HFFc6 (cell line): ENCODE data around the gene C2CD3. TPM values are rescaled to one million over a fixed set of nuclear protein-coding genes. Genes with fewer than 3 reads are reported as not detected.

Experiments used
- DNase-seq: peaks from one replicate; pipeline ENCODE4 v3.0.0-alpha.2; 2018
- H3K27ac Mint-ChIP-seq: 2 replicates; pipeline ENCODE4 v1.8.0; 2020; ENCODE audit warnings: mild to moderate bottlenecking, mixed read lengths
- H3K27me3 Mint-ChIP-seq: 2 replicates; pipeline ENCODE4 v1.8.0; 2021; ENCODE audit warnings: mild to moderate bottlenecking, moderate library complexity, mixed read lengths; ENCODE audit not compliant: insufficient read depth
- H3K36me3 Mint-ChIP-seq: 2 replicates; pipeline ENCODE4 v1.8.0; 2021; ENCODE audit warnings: low read depth, mixed read lengths
- H3K4me1 Mint-ChIP-seq: 2 replicates; pipeline ENCODE4 v1.8.0; 2020; ENCODE audit warnings: low read depth, mixed read lengths
- H3K4me3 Mint-ChIP-seq: 2 replicates; pipeline ENCODE4 v1.8.0; 2020; ENCODE audit warnings: mild to moderate bottlenecking, moderate library complexity, mixed read lengths
- H3K9me3 Mint-ChIP-seq: 2 replicates; pipeline ENCODE4 v1.8.0; 2020; ENCODE audit warnings: mild to moderate bottlenecking, mixed read lengths
- CTCF ChIP-seq: fragments of 200-600 bp; sonication (generic); IDR thresholded peaks from 2 replicates; pipeline ENCODE4 v1.5.0; 2021; ENCODE audit warnings: antibody characterized with exemption, mild to moderate bottlenecking
- total RNA-seq, 6 experiments: library from RNA; stranded (reverse); fragmentation: NEBNext Ultra II Directional; extraction: Animal tissue kit (Norgen Biotek cat#: 25700); gene quantifications; 2 replicates in 1 of 6; 3 replicates in 5 of 6; pipeline ENCODE4 v1.2.3, GENCODE V29; 2021

The C2CD3 gene
- total RNA-seq, 6 experiments from 2014 or later: 14.6 to 23.0 (median 17.2) TPM

DNA sequence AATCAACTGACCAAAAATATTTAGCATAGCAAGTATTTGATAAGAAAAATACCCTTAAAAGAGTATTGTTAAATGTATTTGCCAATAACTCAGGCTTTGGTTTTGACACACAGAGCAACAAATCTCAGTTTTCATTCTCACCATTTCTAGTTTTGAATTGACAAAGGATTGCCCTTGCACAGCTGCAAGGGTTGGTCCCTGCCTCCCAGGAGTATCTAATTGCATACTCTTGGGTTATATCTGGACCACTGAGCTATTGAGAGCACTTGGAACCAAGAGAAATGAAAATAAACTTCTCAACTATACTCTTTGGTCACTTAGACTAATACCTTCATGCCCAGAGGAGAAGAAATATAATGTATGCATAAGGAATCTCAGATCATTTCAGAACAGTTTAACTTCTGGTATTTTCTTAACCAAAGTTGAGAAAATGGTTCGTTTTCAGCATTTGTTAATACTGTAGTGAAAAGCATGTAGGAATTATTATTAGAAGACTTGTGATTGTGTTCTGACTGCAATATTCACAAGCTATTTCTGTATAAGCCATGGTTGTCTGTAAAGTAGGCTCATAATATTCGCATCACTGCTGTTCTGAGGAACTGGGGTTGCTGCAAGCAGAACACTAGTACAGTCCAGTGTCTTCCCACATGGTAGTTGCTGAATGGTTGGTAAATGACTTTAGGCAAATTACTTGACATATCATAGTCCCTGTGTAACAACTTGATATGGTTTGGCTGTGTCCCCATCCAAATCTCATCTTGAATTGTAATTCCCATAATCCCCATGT is 7.9 kb downstream of the C2CD3 start:
- Mint-ChIP-seq H3K27ac (no peak overlapping the region), H3K27me3 (no peaks in the 10 kb centered on the region), H3K4me3 (no peak overlapping the region), H3K36me3 (peaks cover 27% of the 10 kb centered on the region), H3K9me3 (no peaks in the 10 kb centered on the region), H3K4me1 (peaks cover 12% of the 10 kb centered on the region)
- TF ChIP-seq CTCF: no peak
- DNase-seq: no peak

DNA sequence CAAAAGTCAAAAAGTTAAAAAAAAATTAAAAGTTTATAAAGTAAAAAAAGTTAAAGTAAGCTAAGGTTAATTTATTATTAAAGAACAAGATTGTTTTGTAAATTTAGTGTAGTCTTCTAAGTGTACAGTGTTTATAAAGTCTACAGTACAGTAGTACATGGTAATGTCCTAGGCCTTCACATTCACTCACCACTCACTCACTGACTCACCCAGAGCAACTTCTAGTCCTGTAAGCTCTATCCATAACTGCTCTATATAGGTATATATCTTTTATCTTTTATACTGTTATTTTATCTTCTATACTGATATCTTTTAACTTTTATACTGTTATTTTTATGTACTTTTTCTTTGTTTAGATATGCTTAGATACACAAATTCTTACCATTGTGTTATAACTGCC is 11.2 kb downstream of the C2CD3 start:
- H3K27ac Mint-ChIP-seq: no peak overlapping the region
- H3K27me3 Mint-ChIP-seq: no peaks in the 10 kb centered on the region
- peaks cover 34% of the 10 kb centered on the region for H3K4me1 Mint-ChIP-seq
- no peak overlapping the region for H3K4me3 Mint-ChIP-seq
- DNase-seq: no peak
- peaks cover 37% of the 10 kb centered on the region for H3K36me3 Mint-ChIP-seq
- H3K9me3 Mint-ChIP-seq: no peaks in the 10 kb centered on the region
- TF ChIP-seq CTCF: no peak

- H3K4me3 Mint-ChIP-seq: no peak overlapping the region
- peaks cover 37% of the 10 kb centered on the region for H3K36me3 Mint-ChIP-seq
- no peaks in the 10 kb centered on the region; the same call in 1 of the 2 replicates for H3K9me3 Mint-ChIP-seq
- no peaks in the 10 kb centered on the region for H3K27me3 Mint-ChIP-seq
- peaks cover 53% of the 10 kb centered on the region for H3K4me1 Mint-ChIP-seq
- H3K27ac Mint-ChIP-seq: no peak overlapping the region
- no peak for TF ChIP-seq CTCF
- no peak for DNase-seq
Observed at GRCh38 chr11:74157169-74157568, 13.6 kb downstream of the C2CD3 start.

DNA sequence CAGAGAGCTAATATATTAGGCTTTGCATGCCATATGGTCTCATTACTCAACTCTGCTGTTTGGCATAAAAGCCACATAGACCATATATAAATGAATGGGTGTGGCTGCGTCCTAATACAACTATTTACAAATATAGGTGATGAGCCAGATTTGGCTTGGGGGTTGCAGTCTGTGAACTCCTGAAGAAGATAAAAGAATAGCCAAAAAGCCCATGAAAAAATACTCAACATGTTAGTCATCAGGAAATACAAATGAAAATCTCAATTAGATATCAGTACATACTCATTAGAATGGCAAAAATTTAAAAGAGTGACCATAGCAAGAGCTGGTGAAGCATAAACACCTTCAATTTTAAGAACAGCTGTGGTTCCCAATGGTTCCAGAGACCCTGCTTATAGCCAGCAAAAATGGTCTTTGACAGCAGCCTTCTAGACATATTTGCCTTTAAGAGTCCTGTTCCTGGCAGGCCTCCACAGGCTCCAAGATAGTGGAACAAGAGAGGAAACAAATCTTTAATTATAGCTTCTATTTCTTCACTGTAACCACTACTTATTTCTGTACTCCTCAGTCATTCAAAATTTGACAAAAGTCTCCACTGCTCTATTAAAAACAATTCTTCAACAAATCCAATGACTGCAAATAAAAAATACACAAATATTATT is 16.1 kb downstream of the C2CD3 start:
- DNase-seq: peak; percentile 13
- H3K27ac Mint-ChIP-seq: peak overlapping the region; percentile 58
- TF ChIP-seq CTCF: no peak
- no peak overlapping the region for H3K4me3 Mint-ChIP-seq
- peaks cover 25% of the 10 kb centered on the region for H3K36me3 Mint-ChIP-seq
- H3K9me3 Mint-ChIP-seq: no peaks in the 10 kb centered on the region; the same call in 1 of the 2 replicates
- peaks cover 44% of the 10 kb centered on the region for H3K4me1 Mint-ChIP-seq
- H3K27me3 Mint-ChIP-seq: no peaks in the 10 kb centered on the region

DNA sequence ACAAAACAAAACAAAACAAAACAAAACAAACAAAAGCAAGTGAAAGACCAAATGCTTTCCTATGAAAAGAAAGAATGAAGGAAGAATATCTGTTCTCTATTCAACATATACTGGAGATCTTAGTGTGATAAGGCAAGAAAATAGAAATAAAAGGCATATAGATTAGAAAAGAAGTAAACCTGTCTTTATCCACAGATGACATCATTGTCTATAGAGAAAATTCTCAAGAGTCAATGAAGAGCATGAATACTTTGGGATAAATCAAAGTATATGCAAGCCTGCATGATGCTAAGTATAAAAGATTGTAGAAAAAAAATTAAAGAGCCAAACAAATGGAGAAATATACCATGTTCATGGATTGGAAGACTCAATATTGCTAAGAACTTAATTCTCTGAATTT is 17.6 kb downstream of the C2CD3 start:
- no peak for DNase-seq
- Mint-ChIP-seq H3K4me1 (peaks cover 55% of the 10 kb centered on the region), H3K27ac (no peak overlapping the region), H3K27me3 (no peaks in the 10 kb centered on the region), H3K4me3 (no peak overlapping the region), H3K36me3 (peaks cover 20% of the 10 kb centered on the region), H3K9me3 (no peaks in the 10 kb centered on the region; the same call in 1 of the 2 replicates)
- TF ChIP-seq CTCF: no peak
